ENCODE measurements around the gene SH3GL1.
A peak's percentile ranks its signal among the peaks of the same experiment; 100 is the strongest.

The SH3GL1 gene

DNA sequence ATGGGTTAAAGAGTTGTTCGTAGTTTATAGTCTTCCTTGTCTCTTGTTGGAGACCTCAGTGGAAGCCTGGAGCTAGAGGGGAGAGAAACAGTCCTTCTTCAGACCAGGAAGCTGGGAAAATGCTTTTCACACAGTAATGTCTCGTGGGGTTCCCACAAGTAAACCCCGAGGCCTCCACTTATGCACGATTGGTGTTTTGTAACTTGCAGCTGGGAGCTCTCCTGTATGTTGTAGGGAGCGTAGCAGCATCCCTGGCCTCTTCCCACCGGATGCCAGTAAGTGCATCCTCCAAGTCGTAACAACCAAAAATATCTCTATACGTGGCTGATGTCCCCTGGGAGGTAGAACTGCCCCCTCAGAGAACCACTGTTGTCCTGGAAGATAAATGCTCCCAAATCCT lies 5.6 kb upstream of the SH3GL1 start:
- Histone ChIP-seq H3K4me3 (IDR thresholded peaks at IDR 0.05; ENCODE audit: insufficient read depth, low read depth, low read length) (no peak overlapping the region), H2AFZ (ENCODE audit: low read depth) (no peak overlapping the region), H3K27me3 (ENCODE audit: insufficient read depth, low read depth) (no peaks in the 10 kb centered on the region), H3K9ac (no peak overlapping the region), H3K4me1 (ENCODE audit: low read depth, poor library complexity, severe bottlenecking) (peaks cover 25% of the 10 kb centered on the region), H4K20me1 (ENCODE audit: insufficient read depth) (peaks cover 12% of the 10 kb centered on the region), H3K4me2 (no peak overlapping the region), H3K36me3 (ENCODE audit: insufficient read depth) (no peaks in the 10 kb centered on the region), H3K79me2 (ENCODE audit: insufficient read depth, low read depth) (peaks cover 79% of the 10 kb centered on the region), H3K27ac (no peak overlapping the region)
- no peak for TF ChIP-seq CTCF (conservative IDR thresholded peaks at IDR 0.05; ENCODE audit: low read depth, low read length)

DNA sequence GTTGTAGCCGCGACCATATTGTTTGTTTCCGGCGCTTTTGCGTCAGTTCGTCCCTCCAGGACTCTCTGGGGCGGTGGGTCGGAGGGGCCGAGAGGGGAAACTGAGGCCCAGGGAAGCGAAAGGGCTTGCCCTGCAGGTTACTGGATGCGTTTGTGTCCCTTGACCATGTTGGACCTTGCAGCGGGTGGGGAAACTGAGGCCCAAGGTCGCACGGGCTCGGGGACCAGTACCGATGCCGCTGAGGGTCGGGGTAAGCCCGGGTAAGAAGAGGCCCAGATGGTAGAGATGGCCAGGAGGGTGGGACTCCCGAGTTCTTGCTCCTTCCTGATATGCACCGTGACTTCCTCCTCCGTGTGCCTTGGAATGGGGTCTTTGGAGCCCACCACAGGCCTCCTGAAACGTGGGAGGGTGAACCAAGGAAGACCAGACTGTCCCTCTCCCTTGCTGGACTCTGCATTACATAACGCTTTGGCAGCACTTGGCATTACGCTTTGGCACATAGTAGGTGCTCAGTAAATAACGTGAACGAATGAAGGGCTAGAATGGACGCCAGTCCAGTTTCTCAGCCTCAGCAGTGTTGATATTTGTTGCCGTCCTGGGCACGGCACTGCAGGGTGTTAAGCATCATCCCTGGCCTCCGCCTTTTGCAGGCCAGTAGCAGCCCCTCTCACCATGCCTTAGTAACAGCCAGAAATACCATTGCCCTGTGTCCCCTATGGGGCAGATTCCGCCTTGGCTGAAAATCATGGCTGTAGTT lies 2.8 kb upstream of the SH3GL1 start:
- H3K27ac ChIP-seq = peak overlapping the region; percentile 73
- no peaks in the 10 kb centered on the region for H3K27me3 ChIP-seq (ENCODE audit: insufficient read depth, low read depth)
- H4K20me1 ChIP-seq (ENCODE audit: insufficient read depth) = peaks cover 12% of the 10 kb centered on the region
- H2AFZ ChIP-seq (ENCODE audit: low read depth) = peak overlapping the region; percentile 35; the same call in 1 of the 2 replicates
- peak overlapping the region; percentile 96 for H3K4me2 ChIP-seq
- H3K4me1 ChIP-seq (ENCODE audit: low read depth, poor library complexity, severe bottlenecking) = peaks cover 33% of the 10 kb centered on the region
- TF ChIP-seq CTCF (conservative IDR thresholded peaks at IDR 0.05; ENCODE audit: low read depth, low read length) = no peak
- peak overlapping the region; percentile 99 for H3K9ac ChIP-seq
- no peaks in the 10 kb centered on the region for H3K36me3 ChIP-seq (ENCODE audit: insufficient read depth)
- H3K79me2 ChIP-seq (ENCODE audit: insufficient read depth, low read depth) = peaks cover 73% of the 10 kb centered on the region
- H3K4me3 ChIP-seq (IDR thresholded peaks at IDR 0.05; ENCODE audit: insufficient read depth, low read depth, low read length) = no peak overlapping the region

- Histone ChIP-seq H2AFZ (ENCODE audit: low read depth) (peak within 1 kb of the TSS; percentile 44; the same call in 1 of the 2 replicates), H3K9ac (peak within 1 kb of the TSS; percentile 99), H3K36me3 (ENCODE audit: insufficient read depth) (no peaks in the 10 kb centered on the region), H3K4me3 (IDR thresholded peaks at IDR 0.05; ENCODE audit: insufficient read depth, low read depth, low read length) (no peak within 1 kb of the TSS), H3K4me1 (ENCODE audit: low read depth, poor library complexity, severe bottlenecking) (peaks cover 33% of the 10 kb centered on the region), H4K20me1 (ENCODE audit: insufficient read depth) (peaks cover 12% of the 10 kb centered on the region), H3K79me2 (ENCODE audit: insufficient read depth, low read depth) (peaks cover 75% of the 10 kb centered on the region), H3K27me3 (ENCODE audit: insufficient read depth, low read depth) (no peaks in the 10 kb centered on the region), H3K27ac (peak within 1 kb of the TSS; percentile 73), H3K4me2 (peak within 1 kb of the TSS; percentile 96)
- no peak for TF ChIP-seq CTCF (conservative IDR thresholded peaks at IDR 0.05; ENCODE audit: low read depth, low read length)
Observed at GRCh38 chr19:4402171-4403004, 2.0 kb upstream of the SH3GL1 start, which contains the start of gene CHAF1A. Gene CHAF1A (plus strand): TSS chr19:4402640. CDS start chr19:4402763, 123 bp downstream.

DNA sequence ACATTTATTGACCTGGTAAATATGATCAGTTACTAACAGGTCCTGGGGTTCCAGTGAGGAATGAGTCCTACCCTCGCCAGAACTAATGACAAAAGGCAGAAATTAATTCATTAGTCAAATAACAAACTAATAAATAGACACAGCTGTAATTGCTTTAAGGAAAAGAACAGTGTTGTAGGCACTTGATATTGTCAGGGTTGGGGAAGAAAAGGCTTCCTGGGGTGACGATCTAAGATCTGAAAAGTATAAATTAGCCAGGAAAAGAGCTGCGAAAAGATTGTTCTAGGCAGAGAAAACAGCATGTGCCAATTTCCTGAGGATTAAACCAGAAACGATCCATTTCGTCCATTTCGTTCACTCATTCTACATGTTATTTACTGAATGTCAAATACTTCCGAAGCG lies 1.4 kb upstream of the SH3GL1 start:
- Histone ChIP-seq H3K27ac (peak overlapping the region; percentile 37), H3K79me2 (ENCODE audit: insufficient read depth, low read depth) (peaks cover 75% of the 10 kb centered on the region), H3K4me3 (IDR thresholded peaks at IDR 0.05; ENCODE audit: insufficient read depth, low read depth, low read length) (no peak overlapping the region), H3K9ac (peak overlapping the region; percentile 99; the same call in 1 of the 2 replicates), H3K36me3 (ENCODE audit: insufficient read depth) (no peaks in the 10 kb centered on the region), H3K4me1 (ENCODE audit: low read depth, poor library complexity, severe bottlenecking) (peaks cover 33% of the 10 kb centered on the region), H3K4me2 (peak overlapping the region; percentile 60), H3K27me3 (ENCODE audit: insufficient read depth, low read depth) (no peaks in the 10 kb centered on the region), H4K20me1 (ENCODE audit: insufficient read depth) (peaks cover 12% of the 10 kb centered on the region), H2AFZ (ENCODE audit: low read depth) (peak overlapping the region; percentile 44; the same call in 1 of the 2 replicates)
- TF ChIP-seq CTCF (conservative IDR thresholded peaks at IDR 0.05; ENCODE audit: low read depth, low read length) = no peak

Data from KMS-11 (cell line).